ENCODE results near the gene MEGF8. TPM values are rescaled to one million over a fixed set of nuclear protein-coding genes. Genes with fewer than 3 reads are reported as not detected.

The MEGF8 gene
- total RNA-seq, 2 experiments from 2014 or later, result 9.0 to 10.4 TPM

DNA sequence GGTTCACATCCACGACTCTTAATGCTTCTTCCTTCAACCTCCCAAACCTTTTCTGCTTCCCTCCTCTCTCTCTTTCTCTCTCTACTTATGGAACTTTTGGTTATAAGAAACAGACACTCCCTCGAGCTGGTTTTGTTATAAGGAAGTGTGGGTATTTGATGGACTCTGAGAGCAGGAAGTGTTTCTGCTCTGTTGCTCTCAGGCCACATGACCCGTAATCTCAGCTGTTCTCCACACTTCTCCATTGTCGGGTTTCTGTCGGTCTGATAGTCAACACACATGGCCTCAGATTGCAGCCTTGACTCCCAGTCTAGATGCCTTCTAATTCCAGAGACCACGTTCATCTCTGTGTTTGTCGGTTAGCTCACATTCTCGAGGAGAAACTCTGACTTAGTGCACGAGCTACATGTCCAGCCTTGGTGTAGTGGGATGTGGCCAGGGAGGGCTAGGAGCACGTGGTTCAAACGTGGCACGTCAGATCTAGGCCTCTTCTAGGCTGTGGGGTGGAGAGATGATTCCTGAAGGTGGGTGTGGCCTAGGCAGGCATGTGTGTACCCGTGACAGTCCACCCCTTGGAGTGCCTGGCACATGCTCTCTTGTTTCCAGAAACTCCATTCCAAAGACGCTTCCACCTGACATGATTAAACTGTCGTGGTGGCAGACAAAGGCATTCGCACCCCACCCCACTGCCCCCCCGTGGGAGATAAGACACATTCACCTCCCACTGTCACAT is 38.3 kb downstream of the MEGF8 start:
- ChIA-PET POLR2A (no interaction called here), CTCF (no interaction called here)

GRCh38 chr19:42366673-42367072 is 41.2 kb downstream of the MEGF8 start:
- ChIA-PET CTCF (no interaction called here), POLR2A (no interaction called here)

GRCh38 chr19:42367929-42368328 is 42.5 kb downstream of the MEGF8 start:
- ChIA-PET CTCF (no interaction called here), POLR2A (no interaction called here)

DNA sequence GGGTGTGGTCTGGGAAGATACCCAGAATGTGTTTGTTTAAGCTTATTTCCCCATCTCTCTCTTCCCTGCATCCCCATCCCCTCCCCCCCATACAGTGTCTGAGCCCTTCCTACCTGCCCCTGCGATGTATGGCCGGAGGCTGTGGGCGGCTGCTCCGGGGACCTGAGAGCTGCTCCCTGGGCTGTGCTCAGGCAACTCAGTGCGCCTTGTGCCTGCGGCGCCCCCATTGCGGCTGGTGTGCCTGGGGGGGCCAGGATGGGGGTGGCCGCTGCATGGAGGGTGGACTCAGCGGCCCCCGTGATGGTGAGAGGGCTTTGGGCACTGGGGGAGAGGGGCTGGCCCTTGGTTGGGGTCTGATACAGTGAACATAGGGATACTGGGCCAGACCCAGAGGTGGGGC is 42.9 kb downstream of the MEGF8 start:
- POLR2A ChIA-PET, result no interaction called here
- CTCF ChIA-PET, result no interaction called here

DNA sequence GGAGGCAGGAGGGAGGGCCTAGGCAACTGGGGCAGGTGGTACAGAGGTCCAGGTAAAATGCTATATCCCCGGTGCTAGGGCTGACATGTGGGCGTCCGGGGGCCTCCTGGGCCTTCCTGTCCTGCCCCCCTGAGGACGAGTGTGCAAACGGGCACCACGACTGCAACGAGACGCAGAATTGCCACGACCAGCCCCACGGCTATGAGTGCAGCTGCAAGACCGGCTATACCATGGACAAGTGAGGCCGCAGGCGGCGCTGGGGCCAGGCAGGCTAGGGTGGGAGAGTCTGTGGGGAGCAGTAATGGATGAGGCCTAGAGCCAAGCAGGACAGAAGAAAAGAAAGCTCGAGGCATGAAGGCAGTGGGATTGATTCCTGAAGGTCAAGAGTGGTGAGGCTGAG is 43.3 kb downstream of the MEGF8 start:
- ChIA-PET POLR2A (no interaction called here), CTCF (no interaction called here)

GRCh38 chr19:42369433-42370067 is 44.1 kb downstream of the MEGF8 start:
- ChIA-PET CTCF (no interaction called here), POLR2A (no interaction called here)

- ChIA-PET POLR2A (no interaction called here), CTCF (no interaction called here)
Measured at GRCh38 chr19:42370068-42370520, 44.7 kb downstream of the MEGF8 start.

- POLR2A ChIA-PET, result no interaction called here
- CTCF ChIA-PET, result no interaction called here
Measured at GRCh38 chr19:42370626-42371175, 45.3 kb downstream of the MEGF8 start.

DNA sequence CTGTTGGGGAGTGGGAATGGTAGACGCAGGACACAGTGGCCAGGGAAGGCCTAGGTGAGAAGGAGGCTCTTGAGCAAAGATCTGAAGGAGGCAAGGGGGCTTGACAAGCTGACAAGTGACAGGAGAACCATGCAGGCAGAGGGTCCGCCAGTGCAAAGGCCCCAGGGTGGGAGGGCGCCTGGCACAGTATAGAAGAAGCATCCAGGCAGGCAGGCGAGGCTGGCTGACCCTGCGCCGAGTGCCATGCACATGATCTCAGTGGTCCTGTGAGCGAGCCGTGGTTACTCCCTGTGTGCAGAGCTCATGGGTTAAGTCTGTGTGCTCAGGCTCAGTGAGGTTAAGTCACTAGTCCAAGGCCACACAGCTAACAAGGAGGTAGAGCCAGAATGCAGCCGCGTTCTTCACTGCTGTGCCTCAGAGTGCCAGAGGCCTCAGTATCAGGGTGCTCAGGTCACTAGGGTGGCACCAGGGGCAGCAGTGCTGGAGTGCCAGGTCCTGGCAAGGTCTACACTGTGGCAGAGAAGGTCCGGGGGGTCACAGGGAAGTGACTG is 49.5 kb downstream of the MEGF8 start:
- POLR2A ChIA-PET, result no interaction called here

DNA sequence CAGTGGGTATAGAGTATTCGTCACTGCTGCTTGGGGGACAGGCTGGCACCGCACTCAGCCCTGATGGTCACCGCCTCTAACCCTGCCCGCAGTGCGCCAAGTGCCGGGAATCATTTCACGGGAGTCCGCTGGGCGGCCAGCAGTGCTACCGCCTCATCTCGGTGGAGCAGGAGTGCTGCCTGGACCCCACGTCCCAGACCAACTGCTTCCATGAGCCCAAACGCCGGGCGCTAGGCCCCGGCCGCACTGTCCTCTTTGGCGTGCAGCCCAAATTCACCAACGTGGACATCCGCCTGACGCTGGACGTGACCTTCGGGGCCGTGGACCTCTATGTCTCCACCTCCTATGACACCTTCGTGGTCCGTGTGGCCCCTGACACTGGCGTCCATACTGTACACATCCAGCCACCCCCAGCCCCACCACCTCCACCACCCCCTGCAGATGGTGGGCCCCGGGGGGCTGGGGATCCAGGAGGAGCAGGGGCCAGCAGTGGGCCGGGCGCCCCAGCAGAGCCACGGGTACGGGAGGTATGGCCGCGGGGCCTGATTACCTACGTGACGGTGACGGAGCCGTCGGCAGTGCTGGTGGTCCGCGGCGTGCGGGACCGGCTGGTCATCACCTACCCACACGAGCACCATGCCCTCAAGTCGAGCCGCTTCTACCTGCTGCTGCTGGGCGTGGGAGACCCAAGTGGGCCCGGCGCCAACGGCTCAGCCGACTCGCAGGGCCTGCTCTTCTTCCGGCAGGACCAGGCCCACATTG is 50.2 kb downstream of the MEGF8 start:
- ChIA-PET CTCF (no interaction called here), POLR2A (no interaction called here)

More for the DNA sequence above, 49.5 kb downstream of the MEGF8 start:
- CTCF ChIA-PET, result no interaction called here

- ChIA-PET CTCF (no interaction called here), POLR2A (no interaction called here)
Measured at GRCh38 chr19:42376177-42376555, 50.7 kb downstream of the MEGF8 start.

DNA sequence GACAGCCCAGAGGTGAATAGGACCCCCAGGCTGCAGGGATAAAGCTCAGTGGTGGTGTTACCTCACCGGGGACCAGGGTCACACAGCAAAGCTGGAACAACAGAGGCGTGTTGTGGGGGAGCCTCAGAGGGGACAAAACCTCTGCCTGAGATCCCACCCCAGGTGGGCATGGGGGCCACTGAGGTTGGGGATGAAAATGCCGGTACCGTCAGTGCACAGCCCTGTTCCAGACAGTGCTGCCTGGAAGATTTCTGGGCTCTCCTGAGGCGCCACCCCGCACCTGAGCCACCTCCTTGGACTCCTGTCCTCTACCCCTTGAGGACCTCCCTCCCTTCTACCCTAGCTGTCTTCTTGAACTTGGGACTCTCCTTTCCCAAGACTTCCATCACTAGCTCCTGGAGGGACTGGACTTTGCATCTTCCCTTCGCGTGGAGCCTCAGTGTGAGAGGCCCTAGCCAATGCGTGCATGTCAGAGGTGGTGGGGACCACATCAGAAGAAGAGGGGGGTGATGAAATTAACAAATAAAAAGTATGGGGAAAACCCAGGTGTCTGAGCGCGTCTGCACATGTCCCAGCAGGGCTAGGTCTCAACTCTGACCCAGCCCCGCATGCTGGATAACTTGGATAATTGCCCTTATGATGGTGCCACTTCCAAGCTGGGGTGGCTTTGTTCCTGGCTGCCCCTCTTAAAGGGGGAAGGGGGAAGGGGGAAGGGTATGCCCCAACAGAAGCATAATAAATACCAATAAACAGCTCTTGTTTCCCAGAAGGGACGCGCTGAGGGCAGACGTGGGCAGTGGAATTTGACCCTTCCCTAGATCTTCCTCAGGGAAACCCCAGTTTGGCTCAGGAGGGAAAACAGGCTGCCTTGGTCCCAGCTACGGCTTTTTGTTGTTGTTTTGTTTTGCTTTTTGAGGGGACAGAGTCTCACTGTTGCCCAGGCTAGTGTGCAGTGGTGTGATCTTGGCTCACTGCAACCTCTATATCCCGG is 53.1 kb downstream of the MEGF8 start:
- ChIA-PET CTCF (interaction anchor here (0.9 kb wide), 1 partner anchor 41 kb away, joined by 3 read pairs; no protein-coding TSS in a partner anchor), POLR2A (interaction anchor here (0.9 kb wide), 1 partner anchor 8 kb away, joined by 3 read pairs; no protein-coding TSS in a partner anchor)

- ChIA-PET CTCF (no interaction called here), POLR2A (no interaction called here)
Measured at GRCh38 chr19:42380155-42380554, 54.7 kb downstream of the MEGF8 start.

DNA sequence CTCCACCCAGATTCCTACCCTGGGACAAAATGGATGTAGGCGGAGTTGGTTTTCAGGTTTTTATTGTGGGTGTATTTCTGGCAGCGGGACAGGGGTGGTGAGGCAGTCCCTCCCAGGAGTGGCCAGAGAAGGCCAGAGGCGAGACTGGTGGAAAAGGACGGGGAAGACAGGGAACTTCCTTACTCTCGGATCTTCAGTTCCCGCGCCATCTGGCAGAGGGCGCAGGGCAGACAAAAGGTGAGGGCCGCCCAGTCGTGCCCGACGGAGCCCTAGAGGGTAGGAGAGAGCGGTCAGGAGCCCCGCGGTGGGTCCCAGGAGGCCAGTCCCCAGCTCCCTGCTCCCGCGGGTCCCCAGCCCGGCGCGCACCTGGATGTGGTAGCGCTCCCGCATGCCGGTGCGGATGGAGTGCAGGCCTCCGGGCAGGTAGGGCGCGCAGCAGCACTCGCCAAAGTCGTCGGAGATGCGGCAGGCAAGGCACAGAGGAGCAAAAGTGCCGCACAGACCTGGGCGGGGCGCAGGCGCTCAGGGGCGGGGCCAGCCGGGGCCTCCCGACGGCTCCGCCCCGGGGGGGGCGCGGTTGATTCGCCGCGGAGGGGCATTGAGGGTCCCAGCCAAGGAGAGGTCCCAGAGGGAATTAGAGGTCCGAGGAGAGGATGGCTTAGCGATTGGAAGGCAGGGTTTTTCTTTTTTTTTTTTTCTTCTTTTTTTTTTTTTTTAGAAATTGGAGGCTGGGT is 61.7 kb downstream of the MEGF8 start:
- ChIA-PET POLR2A (interaction anchor here (1.0 kb wide), 1 partner anchor 8 kb away, joined by 3 read pairs; no protein-coding TSS in a partner anchor), CTCF (interaction anchor here (0.8 to 1.0 kb wide), 2 partner anchors 10 to 15 kb away, joined by 3 to 4 read pairs; no protein-coding TSS in a partner anchor)

DNA sequence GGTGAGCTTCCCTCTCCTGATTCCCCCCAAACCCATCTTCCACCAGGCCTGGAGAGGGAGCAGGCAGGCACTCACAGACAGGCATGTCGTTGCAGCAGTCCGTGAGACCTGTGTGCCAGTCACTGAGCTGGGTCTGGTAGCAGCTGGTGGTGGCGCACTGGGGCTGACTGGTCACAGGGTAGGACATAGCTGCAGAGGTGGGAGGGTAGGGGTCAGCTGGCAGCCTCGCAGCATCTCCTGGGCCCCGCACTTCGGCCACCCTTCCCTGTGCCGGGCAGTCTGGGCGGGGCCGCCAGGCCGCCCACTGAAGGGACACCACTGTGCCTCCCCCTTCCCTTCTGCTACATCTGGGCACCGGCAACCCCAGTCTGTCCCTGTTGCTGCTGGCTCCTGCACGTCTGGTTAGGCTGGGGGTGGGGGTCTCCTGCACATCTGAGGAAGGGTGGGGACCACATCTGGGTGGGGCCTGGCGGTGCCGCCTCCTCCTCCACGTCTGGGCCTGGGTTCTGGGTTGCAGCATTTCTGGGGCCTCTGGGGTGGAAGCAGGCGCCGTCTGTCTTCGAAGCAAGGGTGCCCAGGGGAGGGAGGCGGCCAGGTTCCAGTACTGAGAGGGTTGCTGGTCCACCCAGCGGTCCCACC is 63.5 kb downstream of the MEGF8 start:
- CTCF ChIA-PET, result interaction anchor here (1.3 kb wide), 1 partner anchor 12 kb away, joined by 3 read pairs; no protein-coding TSS in a partner anchor
- POLR2A ChIA-PET, result no interaction called here

DNA sequence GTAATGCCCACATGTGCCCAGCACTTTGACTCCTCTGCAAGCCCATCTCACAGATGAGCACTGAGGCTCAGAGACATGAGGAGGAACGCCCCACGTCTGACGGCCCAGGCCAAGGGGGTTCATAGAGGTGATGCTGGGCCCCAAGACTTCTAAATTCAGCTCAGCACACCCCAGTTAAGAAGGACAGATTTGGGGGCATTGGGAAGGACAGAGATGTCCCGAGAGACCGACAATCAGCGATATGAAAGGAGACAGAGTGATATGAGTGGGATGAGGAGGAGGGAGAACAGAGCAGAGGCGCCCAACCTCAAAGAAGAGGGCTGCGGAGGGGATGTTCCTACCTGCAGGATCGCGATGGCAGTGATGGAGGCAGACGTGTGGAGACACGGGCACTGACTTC is 64.5 kb downstream of the MEGF8 start, which contains the start of gene CNFN:
Gene CNFN (minus strand): TSS at position 399 of the 400 bp plus-strand sequence. CDS start 1,260 bp downstream, outside the sequence.
- CTCF ChIA-PET, result no interaction called here
- POLR2A ChIA-PET, result no interaction called here

DNA sequence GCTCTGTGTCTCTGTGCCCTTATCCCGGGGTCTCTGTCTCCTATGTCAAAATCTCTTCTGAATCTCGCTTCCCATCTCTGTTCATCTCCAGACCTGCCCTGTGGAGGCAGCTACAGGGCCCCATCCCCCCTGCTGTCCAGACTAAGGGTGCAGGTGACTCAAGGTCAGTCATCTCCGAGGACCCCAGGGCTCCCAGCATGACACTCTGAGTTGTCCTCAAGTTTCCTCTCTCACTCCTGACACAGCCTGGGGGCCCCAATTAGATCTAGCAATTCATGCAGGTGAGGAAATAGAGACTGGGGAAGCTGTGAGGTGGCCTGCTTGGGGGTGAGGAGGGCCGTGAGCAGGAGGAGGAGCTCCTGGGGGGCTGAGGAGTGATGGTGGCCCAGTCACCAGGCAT is 66.7 kb downstream of the MEGF8 start:
- ChIA-PET CTCF (no interaction called here), POLR2A (no interaction called here)

DNA sequence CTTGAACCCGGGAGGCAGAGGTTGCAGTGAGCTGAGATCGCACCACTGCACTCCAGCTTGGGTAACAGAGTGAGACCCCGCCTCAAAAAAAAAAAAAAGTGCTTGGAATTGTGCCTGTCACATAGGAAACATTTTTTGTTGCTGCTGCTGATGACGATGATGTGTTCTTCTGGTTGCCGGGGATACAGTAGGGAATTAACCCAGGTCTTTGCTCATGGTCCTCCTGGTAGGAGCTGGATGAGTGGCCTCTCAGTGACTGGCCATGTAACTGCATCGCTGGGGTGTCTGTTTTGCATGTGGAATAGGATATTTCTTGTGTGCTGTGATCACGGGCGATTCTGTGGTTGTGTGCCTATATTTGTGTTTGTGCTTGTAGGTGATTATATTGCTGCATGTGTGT is 69.3 kb downstream of the MEGF8 start:
- POLR2A ChIA-PET, result no interaction called here
- CTCF ChIA-PET, result no interaction called here

Data from activated CD8-positive, alpha-beta memory T cell treated with anti-CD3 and anti-CD28 coated beads for 36 hours (primary cell).